ENCODE measurements around the gene ERG28. TPM values are rescaled to one million over a fixed set of nuclear protein-coding genes. Genes with fewer than 3 reads are reported as not detected.

Gene ERG28
- total RNA-seq, 3 donors from 2014 or later (not counting 1 experiment from before 2014, with no cell fraction given) = 10.5 to 11.1 (median 10.9) TPM

GRCh38 chr14:75648066-75648838, 12.4 kb downstream of the ERG28 start:
- Histone ChIP-seq H3K9me3 (ENCODE audit: control insufficient read depth, insufficient read depth, low read length) (no peaks in the 10 kb centered on the region), H3K27ac (ENCODE audit: low read length) (no peak overlapping the region), H3K27me3 (ENCODE audit: control insufficient read depth, insufficient read depth, low read length) (no peaks in the 10 kb centered on the region), H3K4me1 (ENCODE audit: control insufficient read depth, insufficient read depth, low read length) (no peaks in the 10 kb centered on the region), H3K36me3 (ENCODE audit: control insufficient read depth, insufficient read depth, low read length) (peaks cover 40% of the 10 kb centered on the region), H3K4me3 (ENCODE audit: low read length) (no peak overlapping the region)
- TF ChIP-seq CTCF (IDR thresholded peaks at IDR 0.05) = no peak
- intact Hi-C loops (cut with micrococcal nuclease) = no loop called here
- WGBS (ENCODE audit: insufficient coverage) = 95% methylated on average over 8 of the region's 9 CpGs
- Mint-ChIP-seq H3K9me3 (no peaks in the 10 kb centered on the region), H3K4me1 (no peaks in the 10 kb centered on the region), H3K36me3 (peaks cover 29% of the 10 kb centered on the region), H3K27me3 (ENCODE audit: low read depth in 2 of 2) (no peaks in the 10 kb centered on the region), H3K4me3 (no peak overlapping the region), H3K27ac (no peak overlapping the region)
- DNase-seq = no peak
- ATAC-seq = no peak

GRCh38 chr14:75647640-75648039, 13.0 kb downstream of the ERG28 start:
- H3K36me3 ChIP-seq (ENCODE audit: control insufficient read depth, insufficient read depth, low read length) = peaks cover 38% of the 10 kb centered on the region
- H3K27ac ChIP-seq (ENCODE audit: low read length) = no peak overlapping the region
- H3K9me3 Mint-ChIP-seq = no peaks in the 10 kb centered on the region
- WGBS (ENCODE audit: insufficient coverage) = 96% methylated on average over 3 of the region's 3 CpGs
- ATAC-seq (no peak), DNase-seq (no peak)
- H3K27ac Mint-ChIP-seq = no peak overlapping the region
- H3K4me1 Mint-ChIP-seq = no peaks in the 10 kb centered on the region
- intact Hi-C loops (cut with micrococcal nuclease) = no loop called here
- H3K4me3 ChIP-seq (ENCODE audit: low read length) = no peak overlapping the region
- no peak overlapping the region for H3K4me3 Mint-ChIP-seq
- H3K36me3 Mint-ChIP-seq = peaks cover 29% of the 10 kb centered on the region
- H3K9me3 ChIP-seq (ENCODE audit: control insufficient read depth, insufficient read depth, low read length) = no peaks in the 10 kb centered on the region
- H3K27me3 Mint-ChIP-seq (ENCODE audit: low read depth in 2 of 2) = no peaks in the 10 kb centered on the region
- no peak for TF ChIP-seq CTCF (IDR thresholded peaks at IDR 0.05)
- no peaks in the 10 kb centered on the region for H3K27me3 ChIP-seq (ENCODE audit: control insufficient read depth, insufficient read depth, low read length)
- H3K4me1 ChIP-seq (ENCODE audit: control insufficient read depth, insufficient read depth, low read length) = no peaks in the 10 kb centered on the region

- H3K9me3 Mint-ChIP-seq = no peaks in the 10 kb centered on the region
- H3K36me3 Mint-ChIP-seq = peaks cover 29% of the 10 kb centered on the region
- no peak for TF ChIP-seq CTCF (IDR thresholded peaks at IDR 0.05)
- 96% methylated on average over 6 of the region's 6 CpGs for WGBS (ENCODE audit: insufficient coverage)
- no peaks in the 10 kb centered on the region for H3K27me3 Mint-ChIP-seq (ENCODE audit: low read depth in 2 of 2)
- no peak overlapping the region for H3K27ac Mint-ChIP-seq
- no peak overlapping the region for H3K27ac ChIP-seq (ENCODE audit: low read length)
- H3K36me3 ChIP-seq (ENCODE audit: control insufficient read depth, insufficient read depth, low read length) = peaks cover 30% of the 10 kb centered on the region
- H3K4me3 Mint-ChIP-seq = no peak overlapping the region
- no peaks in the 10 kb centered on the region for H3K27me3 ChIP-seq (ENCODE audit: control insufficient read depth, insufficient read depth, low read length)
- H3K4me1 Mint-ChIP-seq = no peaks in the 10 kb centered on the region
- H3K4me1 ChIP-seq (ENCODE audit: control insufficient read depth, insufficient read depth, low read length) = no peaks in the 10 kb centered on the region
- DNase-seq = no peak
- H3K4me3 ChIP-seq (ENCODE audit: low read length) = no peak overlapping the region
- no peaks in the 10 kb centered on the region for H3K9me3 ChIP-seq (ENCODE audit: control insufficient read depth, insufficient read depth, low read length)
- ATAC-seq = no peak
- intact Hi-C loops (cut with micrococcal nuclease) = no loop called here
Observed at GRCh38 chr14:75646762-75647161, 13.9 kb downstream of the ERG28 start.

GRCh38 chr14:75645056-75645455, 15.6 kb downstream of the ERG28 start:
- no peak for ATAC-seq
- peaks cover 15% of the 10 kb centered on the region for H3K36me3 Mint-ChIP-seq
- TF ChIP-seq CTCF (IDR thresholded peaks at IDR 0.05) = no peak

More at GRCh38 chr14:75645056-75645455, 15.6 kb downstream of the ERG28 start:
- intact Hi-C loops (cut with micrococcal nuclease) = no loop called here
- Histone ChIP-seq H3K9me3 (ENCODE audit: control insufficient read depth, insufficient read depth, low read length) (no peaks in the 10 kb centered on the region), H3K36me3 (ENCODE audit: control insufficient read depth, insufficient read depth, low read length) (peaks cover 14% of the 10 kb centered on the region), H3K27me3 (ENCODE audit: control insufficient read depth, insufficient read depth, low read length) (no peaks in the 10 kb centered on the region), H3K4me1 (ENCODE audit: control insufficient read depth, insufficient read depth, low read length) (no peaks in the 10 kb centered on the region), H3K27ac (ENCODE audit: low read length) (no peak overlapping the region), H3K4me3 (ENCODE audit: low read length) (no peak overlapping the region)
- Mint-ChIP-seq H3K9me3 (no peaks in the 10 kb centered on the region), H3K4me1 (no peaks in the 10 kb centered on the region), H3K27me3 (ENCODE audit: low read depth in 2 of 2) (no peaks in the 10 kb centered on the region), H3K4me3 (no peak overlapping the region), H3K27ac (no peak overlapping the region)
- no peak for DNase-seq
